ENCODE measurements around the gene FAM221B.

GRCh38 chr9:35816708-35817107 lies 11.8 kb downstream of the FAM221B start:
- TF ChIP-seq GATA2 (IDR thresholded peaks at IDR 0.05; ENCODE audit: low read depth, low read length) = no peak
- TF ChIP-seq GATA3 (IDR thresholded peaks at IDR 0.05; ENCODE audit: low read depth, low read length) = no peak
